Breast epithelium (tissue), 3 donors: ENCODE measurements around the gene PPHLN1.

Experiments used
- CTCF ChIP-seq, 3 donors: fragments of 450-650 bp; IDR thresholded peaks; one replicate each; pipeline ENCODE4 v1.5.1; 2016 to 2017; ENCODE audit warnings: antibody characterized with exemption in 3 of 3, mild to moderate bottlenecking in 3 of 3, moderate library complexity in 3 of 3
- POLR2A ChIP-seq: fragments of 450-650 bp; IDR thresholded peaks from one replicate; pipeline ENCODE4 v1.6.1; 2016; ENCODE audit warnings: antibody characterized with exemption, mild to moderate bottlenecking, moderate library complexity
- POLR2AphosphoS5 ChIP-seq, 3 donors: sonication (generic); formaldehyde crosslinking; IDR thresholded peaks; one replicate each; pipeline ENCODE4 v1.6.1; 2017; ENCODE audit warnings: antibody characterized with exemption in 3 of 3

- TF ChIP-seq CTCF (IDR thresholded peaks at IDR 0.05) (no peak), POLR2AphosphoS5 (IDR thresholded peaks at IDR 0.05) (no peak), POLR2A (no peak)
These were observed 41.1 kb upstream of the PPHLN1 start for GRCh38 chr12:42284876-42285275.
